ENCODE results near the gene SRSF9. TPM values are rescaled to one million over a fixed set of nuclear protein-coding genes. Genes with fewer than 3 reads are reported as not detected.

Gene SRSF9
- total RNA-seq, 2 donors from 2014 or later: 50.4 to 68.6 TPM

DNA sequence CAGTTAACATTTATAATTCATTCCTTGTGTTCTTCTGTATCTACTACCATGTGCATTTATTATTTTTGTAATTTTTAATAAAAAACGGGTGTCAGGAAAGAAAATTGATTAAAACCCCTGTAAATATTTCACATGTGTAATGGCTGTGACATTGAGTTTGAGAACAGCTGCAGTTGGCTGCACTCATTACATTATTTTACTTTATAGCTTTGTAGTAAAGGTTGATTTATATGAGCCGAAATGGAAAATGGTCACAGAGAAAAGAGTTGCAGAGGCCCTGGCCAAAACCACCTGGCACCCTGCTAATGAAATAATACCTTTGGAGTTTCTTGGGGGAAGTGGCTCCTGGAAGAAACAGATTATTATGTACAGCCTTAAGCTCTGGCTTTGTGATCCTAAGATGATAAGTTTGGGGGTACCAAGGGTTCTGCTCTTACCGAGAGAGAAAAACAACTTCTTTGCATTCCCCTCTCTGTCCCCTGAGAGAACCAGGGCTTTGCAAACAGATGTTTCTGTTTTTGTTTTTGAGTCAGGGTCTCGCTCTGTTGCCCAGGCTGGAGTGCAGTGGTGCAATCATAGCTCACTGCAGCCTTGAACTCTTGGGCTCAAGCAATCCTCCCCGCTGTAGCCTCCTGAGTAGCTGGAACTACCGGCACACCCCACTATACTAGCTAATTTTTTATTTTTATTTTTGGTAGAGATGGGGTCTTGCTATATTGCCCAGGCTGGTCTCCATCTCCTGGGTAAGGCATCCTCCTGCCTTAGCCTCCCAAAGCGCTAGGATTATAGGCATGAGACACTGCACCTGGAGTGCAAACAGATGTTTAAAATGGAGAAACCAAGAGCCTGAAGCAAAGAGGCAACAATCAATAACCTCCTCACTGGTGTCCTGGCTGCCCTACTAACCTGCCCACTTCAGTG is 16.7 kb upstream of the SRSF9 start:
- ATAC-seq: no peak
- intact Hi-C loops (cut with DNase I): no loop called here
- DNase-seq: no peak

DNA sequence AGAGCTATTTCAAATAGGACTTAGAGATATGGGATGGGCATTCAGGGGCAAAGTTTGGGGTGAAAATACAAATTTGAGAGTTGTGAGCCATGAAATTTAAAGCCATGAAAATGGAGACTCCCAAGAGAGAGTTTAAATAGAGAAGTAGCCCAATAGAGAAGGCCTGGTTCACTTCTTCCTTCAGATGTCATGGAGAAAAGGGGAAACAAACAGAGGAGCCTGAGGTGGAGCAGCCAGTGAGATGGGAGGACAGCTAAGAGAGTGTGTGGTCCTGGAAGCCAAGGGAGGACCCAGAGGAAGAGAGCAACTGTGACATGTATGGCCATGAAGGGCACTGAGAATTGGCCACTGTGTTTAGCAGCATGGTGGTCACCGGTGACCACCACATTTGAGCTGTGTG is 14.1 kb upstream of the SRSF9 start:
- intact Hi-C loops (cut with DNase I): no loop called here
- no peak for DNase-seq
- no peak for ATAC-seq

DNA sequence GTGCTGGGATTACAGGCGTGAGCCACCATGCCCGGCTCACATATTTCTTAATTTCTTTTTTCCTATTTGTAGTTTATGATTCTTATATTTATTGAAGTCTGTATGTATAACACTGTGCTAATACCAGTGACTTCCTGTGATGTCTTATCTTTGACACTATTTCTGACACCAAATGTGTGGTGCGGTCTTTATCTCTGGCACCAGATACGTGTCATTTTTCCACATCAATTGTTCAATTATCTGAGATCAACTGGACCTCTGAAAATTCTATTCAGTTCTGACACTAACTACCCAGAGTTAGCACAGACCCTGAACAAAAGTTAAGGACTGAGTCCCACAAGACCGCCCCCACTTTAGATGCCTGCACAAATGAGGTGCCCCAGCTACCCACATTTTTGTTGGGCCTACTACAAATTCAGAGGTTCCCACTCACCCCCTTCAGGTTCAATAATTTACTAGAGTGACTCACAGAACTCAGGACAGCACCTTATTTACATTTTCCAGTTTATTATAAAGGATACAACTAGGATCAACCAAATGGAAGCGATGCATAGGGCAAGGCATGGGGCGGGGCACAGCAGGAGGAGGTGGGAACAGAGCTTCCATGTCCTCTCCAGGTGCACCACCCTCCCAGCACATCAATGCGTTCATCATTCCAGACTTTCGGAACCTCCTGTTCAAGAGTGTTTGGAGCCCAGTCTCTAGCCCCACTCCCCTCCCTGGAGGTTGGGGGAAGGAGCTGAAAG is 11.6 kb upstream of the SRSF9 start:
- intact Hi-C loops (cut with DNase I): no loop called here
- ATAC-seq (no peak), DNase-seq (no peak)

DNA sequence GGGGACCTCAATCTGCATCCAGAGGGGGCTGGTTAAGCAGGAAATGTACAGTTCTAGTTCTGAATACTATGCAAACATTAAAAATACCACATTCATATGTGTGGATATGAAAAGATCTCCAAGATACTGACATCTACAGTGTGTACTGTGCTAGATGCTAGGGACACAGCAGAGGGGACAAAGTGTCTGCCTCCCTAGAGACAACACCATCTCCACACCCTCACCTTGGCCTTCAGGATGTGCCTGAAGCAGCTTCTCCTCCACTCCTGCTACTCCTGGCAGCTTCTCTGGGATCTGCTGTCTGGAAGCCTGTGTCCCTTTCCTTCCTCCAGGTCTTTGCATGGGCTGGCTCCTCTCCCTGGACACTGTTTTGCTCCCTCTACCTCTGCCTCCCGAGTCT is 10.7 kb upstream of the SRSF9 start:
- DNase-seq (no peak), ATAC-seq (no peak)
- intact Hi-C loops (cut with DNase I): no loop called here

DNA sequence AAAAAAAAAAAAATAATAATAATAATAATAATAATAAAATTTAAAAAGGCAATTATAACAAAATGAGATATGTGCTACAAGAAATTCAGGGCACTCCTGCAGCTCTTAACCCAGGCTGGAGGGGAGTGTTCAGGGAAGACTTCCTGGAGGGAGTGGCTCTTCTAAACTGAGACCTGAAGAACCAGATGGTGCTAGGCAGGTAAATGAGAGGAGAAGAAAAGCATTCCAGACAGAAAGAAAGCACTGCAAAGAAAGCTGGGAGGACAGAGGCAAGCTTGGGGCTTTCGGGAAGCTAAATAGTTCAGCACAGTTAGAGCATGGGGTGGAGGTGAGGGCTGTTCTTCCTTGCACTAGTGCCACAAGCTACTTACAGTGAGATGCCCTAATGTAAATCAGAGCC is 9.9 kb upstream of the SRSF9 start:
- ATAC-seq: no peak

DNA sequence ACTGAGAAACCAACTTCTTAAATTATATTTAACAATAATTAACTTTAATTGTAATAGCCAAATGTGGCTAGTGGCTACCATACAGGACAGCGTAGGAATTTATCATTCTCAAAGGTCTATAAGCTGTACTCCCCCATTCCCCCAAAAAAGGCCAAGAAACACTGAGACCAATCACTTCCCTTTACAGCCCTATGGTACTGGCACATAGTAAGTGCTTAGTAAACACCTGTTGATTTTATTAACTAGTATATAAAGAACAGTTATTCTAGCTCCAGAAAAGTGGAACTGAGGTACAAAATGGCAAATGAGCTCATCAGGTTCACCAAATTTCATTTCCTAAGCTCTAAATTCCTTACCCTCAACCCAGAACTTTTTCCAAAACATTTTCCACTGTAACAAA is 6.1 kb upstream of the SRSF9 start:
- no peak for ATAC-seq
- intact Hi-C loops (cut with DNase I): no loop called here
- no peak for DNase-seq

More for the DNA sequence above, 9.9 kb upstream of the SRSF9 start:
- intact Hi-C loops (cut with DNase I): no loop called here
- DNase-seq: no peak

DNA sequence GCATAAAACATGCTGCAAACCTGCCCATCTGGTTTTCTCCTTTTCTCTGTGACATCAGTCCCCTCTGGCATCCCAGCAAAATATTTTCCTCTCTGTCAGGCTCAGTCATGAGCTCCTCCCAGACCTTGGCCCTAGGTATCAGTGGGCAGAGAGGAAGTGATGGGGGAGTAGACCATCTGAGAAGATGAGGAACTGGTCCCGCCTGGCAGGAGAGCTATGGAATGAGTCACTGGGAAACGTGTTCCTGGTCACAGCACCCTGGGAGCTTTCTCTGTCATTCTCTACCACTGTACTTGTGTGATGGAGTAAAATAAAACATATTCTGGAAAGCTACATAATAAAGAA is 5.0 kb upstream of the SRSF9 start:
- intact Hi-C loops (cut with DNase I): no loop called here
- ATAC-seq (peak in 1 of 2 donors; percentile 63), DNase-seq (peak; percentile 34)

DNA sequence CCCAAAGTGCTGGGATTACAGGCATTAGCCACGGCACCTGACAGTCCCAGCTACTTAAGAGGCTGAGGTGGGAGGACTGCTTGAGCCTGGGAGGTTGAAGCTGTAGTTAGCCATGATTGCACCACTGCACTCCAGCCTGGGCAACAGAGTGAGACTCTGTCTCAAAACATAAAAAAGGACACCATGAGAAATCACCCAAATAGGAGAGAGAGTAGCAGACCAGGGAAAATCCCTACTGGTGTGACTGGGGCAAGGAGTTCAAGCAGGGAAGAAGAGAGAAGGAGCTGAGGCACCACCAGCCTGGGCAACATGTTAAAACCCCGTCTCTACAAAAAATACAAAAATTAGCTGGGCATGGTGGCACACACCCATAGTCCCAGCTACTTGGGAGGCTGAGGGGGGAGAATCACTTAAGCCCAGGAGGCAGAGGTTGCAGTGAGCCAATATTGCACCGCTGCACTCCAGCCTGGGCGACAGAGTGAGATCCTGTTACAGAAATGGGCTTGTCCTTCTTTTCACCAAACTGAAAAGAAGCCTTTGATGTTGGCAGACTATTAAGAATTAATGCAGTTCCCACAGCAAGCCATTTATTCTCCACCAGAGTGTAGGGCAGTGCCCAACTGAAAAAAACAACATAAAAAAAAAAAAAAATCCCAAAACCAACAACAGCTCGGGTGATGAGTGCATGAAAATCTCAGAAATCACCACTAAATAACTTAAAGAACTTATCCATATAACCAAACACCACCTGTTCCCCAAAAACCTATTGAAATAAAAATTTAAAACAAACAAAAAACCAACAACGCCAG is 4.5 kb upstream of the SRSF9 start:
- DNase-seq (no peak), ATAC-seq (no peak)
- intact Hi-C loops (cut with DNase I): no loop called here

DNA sequence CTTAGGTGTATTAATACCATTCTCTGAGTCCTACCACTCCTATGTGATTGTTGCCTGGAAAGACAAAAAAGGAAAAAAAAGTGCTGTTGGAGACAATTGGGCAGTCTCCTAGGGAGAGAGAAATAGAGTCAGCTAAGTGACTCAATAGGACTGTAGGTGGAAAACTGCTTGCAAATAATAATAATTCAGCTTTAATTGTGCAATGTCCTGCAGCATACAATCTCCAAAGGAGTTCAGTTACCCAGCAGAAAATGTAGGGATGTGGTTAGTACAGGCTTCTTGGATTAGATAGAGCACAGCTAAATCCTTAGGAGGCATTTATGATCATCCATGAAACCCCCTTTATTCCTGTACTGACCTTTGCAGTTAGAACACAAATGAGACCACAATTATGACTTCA is 3.0 kb upstream of the SRSF9 start:
- no peak for ATAC-seq
- DNase-seq: no peak
- intact Hi-C loops (cut with DNase I): no loop called here

DNA sequence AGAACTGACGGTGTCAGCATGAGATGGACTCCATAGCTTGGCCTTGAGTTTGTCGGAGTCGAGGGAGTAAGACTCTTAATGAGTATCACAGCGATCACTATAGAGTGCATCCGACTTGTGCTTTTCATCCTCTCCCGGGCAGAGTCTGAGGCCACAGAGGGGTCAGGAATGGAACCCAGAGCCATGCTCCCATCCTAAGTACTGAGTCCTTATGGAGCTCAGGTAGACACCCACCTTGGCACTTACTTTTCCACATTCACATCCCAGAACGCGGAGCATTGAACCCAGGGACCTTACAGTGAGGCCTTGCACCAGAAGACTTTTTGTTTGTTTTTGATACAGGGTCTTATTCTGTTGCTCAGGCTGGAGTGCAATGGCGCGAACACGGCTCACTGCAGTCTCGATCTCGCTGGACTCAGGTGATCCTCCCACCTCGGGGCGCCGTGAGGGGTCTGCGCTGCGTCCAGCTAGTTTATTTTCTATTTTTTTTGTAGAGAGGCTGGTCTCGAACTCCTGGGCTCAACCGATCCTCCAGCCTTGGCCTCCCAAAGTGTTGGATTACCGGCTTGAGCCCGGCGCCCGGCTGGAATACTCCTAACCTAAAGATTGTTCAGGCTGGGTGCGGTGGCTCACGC is 719 bp upstream of the SRSF9 start:
- peak; percentile 17 to 35 for ATAC-seq
- intact Hi-C loops (cut with DNase I): no loop called here
- no peak for DNase-seq

DNA sequence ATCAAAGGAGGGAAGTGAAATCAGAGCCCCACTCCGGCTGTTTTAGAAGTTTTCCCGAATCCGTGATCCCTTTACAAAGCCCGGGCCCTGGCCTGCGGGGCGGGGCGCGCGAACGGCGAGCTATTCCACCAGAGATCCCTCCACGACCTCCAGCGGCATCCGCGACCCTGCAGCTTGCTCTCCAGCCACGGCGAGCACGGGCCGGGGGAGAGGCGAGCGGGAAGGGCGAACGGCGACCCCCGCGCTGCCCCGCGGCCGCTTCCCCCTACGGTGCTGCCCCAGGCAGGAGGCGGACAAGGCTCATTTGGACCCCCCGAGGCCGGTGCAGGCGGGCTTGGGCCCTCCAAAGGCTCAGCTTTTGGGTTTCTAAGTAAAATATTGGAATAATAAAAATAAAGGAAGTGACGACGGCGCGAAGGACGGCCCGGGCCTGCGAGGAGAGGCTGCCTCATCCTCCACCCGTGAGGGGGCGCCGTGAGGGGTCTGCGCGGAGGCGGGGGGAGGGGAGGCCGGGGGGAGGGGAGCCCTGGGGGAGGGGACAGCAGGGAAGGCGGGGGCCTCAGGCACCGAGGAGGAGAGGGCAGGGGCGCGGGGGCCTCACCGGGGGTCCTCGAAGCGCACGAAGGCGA is 613 bp downstream of the SRSF9 start:
- peak; percentile 41 for DNase-seq
- intact Hi-C loops (cut with DNase I): no loop called here
- peak; percentile 44 to 63 for ATAC-seq

DNA sequence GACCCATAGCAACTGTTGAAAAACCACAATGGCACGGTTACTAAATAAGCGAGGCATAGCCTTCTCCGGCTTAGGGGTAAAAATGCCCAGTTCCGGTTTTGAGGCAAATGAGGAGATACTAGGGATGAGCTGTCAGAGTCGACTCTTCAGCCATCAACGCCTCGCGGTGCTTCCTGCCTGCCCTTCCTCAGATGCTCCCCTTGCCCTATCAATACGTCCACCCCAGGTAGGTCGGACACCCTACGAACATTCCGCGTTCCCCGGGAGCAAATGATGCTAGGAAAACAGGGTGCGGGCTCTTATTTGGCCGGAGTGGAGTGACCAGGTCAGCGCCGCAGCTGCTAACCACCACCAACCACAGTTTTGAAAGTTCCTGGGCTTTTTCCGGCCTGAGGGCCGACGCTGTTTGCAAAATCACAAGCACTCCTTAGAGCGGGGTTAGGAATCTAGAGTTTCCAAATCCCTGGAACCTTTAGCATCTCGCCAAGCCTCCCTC is 1.2 kb downstream of the SRSF9 start:
- ATAC-seq: peak; percentile 6 to 12
- peak; percentile 31 for DNase-seq
- intact Hi-C loops (cut with DNase I): no loop called here

DNA sequence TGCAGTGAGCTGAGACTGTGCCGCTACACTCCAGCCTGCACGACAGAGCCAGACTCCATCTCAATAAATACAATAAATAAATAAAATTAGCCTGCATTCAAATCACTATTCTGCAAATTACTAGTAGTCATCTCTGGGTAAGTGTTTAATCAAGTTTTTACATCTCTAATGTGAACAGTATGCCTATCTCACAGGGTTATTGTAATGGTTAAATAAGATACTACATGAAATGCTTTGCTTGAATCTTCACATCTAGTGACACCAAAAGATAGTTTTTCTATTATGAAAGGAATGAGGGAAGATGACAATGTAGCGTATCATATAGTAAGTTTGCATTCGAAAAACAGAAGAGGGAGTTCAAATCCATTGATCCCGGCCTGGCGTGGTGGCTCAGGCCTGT is 2.1 kb downstream of the SRSF9 start:
- ATAC-seq: no peak
- intact Hi-C loops (cut with DNase I): no loop called here

DNA sequence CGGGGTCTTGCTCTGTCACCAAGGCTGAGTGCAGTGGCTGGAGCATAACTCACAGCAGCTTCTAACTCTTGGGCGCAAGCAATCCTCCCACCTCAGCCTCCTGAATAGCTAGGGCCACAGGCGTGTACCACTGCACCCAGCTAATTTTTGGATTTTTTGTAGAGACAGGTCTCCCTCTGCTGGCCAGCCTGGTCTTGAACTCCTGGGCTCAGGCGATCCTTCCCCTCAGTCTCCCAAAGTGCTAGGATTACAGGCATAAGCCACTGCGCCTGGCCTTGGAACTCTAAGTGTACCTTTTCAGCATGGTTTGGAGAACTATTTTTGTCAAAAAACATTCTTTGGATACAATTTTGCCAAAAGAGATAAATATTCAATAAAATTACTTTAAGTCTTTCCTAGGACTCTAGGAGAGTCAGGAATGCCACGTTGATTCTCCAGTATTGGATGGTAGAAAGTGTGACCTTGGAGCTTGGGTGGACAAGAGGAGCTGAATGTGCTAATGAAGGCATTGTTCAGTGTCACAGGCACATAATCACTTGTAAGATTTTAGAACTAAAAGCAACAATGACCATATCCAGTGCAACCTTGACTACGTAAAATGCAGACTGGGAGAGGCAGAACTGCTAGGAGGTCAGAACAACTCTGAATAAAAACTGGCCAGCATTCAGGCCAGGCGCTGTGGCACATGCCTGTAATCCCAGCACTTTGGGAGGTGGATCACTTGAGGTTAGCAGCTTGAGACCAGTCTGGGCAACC is 2.8 kb downstream of the SRSF9 start:
- ATAC-seq (no peak), DNase-seq (no peak)
- intact Hi-C loops (cut with DNase I): no loop called here

More for the DNA sequence above, 2.1 kb downstream of the SRSF9 start:
- no peak for DNase-seq

DNA sequence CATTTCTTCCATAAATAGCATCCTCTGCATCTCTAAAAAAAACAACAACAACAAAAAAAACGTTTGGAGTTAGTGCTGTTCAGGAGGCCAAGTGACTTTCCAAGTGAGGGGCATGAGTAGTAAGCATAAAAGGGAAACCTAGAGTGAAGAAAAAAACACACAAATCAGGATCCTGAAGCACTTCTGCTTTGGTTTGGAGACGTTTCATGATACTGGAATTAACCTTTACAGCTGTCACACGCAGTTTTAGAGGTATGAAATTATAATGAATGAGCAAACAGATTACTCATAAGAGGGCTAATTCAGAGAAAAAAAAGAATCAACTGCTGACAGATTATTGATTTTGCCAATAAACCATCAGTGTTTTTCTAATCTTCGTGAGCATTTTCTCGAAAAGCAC is 3.8 kb downstream of the SRSF9 start:
- no peak for ATAC-seq
- intact Hi-C loops (cut with DNase I): no loop called here
- no peak for DNase-seq

DNA sequence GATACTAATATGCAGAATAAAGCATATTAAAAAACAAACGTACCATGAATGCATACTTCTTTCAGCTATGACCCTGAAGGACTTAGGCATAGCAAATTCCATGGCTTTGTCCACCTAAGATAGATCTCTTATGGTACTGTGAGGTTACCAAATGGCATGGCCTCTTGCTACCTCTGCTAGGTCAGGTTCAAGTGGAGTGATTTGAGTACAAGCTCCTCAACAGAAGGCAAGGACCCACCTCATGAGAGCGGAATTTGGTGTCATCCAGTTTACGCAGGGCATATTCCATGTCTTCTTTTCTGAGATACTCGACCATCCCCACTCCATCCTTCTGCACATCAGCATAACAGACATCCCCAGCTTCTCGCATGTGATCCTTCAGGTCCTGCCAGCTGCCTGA is 5.8 kb downstream of the SRSF9 start:
- ATAC-seq (no peak), DNase-seq (no peak)
- intact Hi-C loops (cut with DNase I): no loop called here

DNA sequence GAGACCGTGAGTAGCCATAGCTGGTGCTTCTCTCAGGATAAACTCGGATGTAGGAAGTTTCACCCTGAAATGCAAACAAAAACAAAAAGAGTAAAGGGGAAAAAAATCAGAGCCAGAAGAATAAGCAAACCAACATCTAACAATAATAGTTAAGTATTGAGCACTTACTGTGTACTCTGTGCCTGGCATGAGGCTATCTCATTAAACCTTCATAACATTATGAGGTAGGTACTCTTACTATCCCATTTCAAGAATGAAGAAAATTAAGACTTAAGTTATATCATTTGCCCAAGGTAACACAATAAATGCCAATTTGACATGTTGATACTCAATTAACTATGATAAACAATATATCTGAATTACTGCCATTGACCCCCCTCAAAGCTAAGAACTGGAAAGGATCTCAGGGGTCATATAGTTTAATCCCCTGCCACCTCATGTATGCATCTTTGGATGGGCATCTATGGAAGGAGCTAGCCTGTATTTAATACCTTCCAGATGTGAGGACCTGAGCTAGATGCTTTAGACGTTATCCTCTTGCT is 7.4 kb downstream of the SRSF9 start:
- ATAC-seq (no peak), DNase-seq (no peak)
- intact Hi-C loops (cut with DNase I): no loop called here

DNA sequence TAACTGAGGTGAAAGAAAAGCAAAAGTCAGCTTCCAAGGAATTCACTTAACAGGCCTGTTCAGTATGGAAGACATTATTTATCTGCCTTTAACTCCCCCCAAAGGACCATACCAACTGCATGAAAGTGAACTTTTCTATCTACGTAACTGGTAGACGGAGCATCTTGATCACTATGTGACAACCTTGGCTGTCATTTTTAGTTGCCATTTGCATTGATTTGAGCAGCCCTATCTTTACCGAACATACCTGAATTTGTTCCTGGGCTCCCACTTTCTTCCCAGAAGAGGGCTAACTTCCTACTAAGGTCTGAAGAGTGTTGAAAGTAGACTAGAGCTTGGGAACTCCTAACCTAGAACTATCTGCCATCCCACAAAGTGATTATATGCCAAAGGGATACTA is 9.4 kb downstream of the SRSF9 start:
- DNase-seq (no peak), ATAC-seq (no peak)
- intact Hi-C loops (cut with DNase I): no loop called here

Measured in left cardiac atrium (tissue), 4 donors.